HEK293 (cell line): ENCODE measurements around the gene RUFY2.

Experiments
- EGR2 ChIP-seq: fragments of 450-650 bp; formaldehyde crosslinking; IDR thresholded peaks from 2 replicates; pipeline ENCODE4 v1.5.1; 2016; ENCODE audit warnings: low read depth, missing biosample characterization, missing genetic modification characterization
- GLIS2 ChIP-seq: fragments of 450-650 bp; formaldehyde crosslinking; IDR thresholded peaks from 2 replicates; pipeline ENCODE4 v1.5.1; 2016; ENCODE audit warnings: missing biosample characterization, missing genetic modification characterization
- INSM2 ChIP-seq: fragments of 450-650 bp; formaldehyde crosslinking; IDR thresholded peaks from 2 replicates; pipeline ENCODE4 v1.5.1; 2016; ENCODE audit warnings: missing biosample characterization, missing genetic modification characterization
- KLF9 ChIP-seq: fragments of 450-650 bp; formaldehyde crosslinking; IDR thresholded peaks from 2 replicates; pipeline ENCODE4 v1.5.1; 2016; ENCODE audit warnings: missing biosample characterization, missing genetic modification characterization, low read depth
- OSR2 ChIP-seq: fragments of 450-650 bp; formaldehyde crosslinking; IDR thresholded peaks from 2 replicates; pipeline ENCODE4 v1.5.1; 2016; ENCODE audit warnings: missing biosample characterization, missing genetic modification characterization
- REST ChIP-seq: fragments of 450-650 bp; formaldehyde crosslinking; IDR thresholded peaks from 2 replicates; pipeline ENCODE4 v1.5.1; 2016; ENCODE audit warnings: missing biosample characterization, missing genetic modification characterization
- SCRT2 ChIP-seq: fragments of 450-650 bp; formaldehyde crosslinking; IDR thresholded peaks from 2 replicates; pipeline ENCODE4 v1.5.1; 2016; ENCODE audit warnings: missing biosample characterization, missing genetic modification characterization
- TRIM28 ChIP-seq: IDR thresholded peaks from 2 replicates; pipeline ENCODE4 v1.6.1; 2011; ENCODE audit warnings: low read length, control low read depth, borderline replicate concordance
- ZBTB1 ChIP-seq: fragments of 450-650 bp; formaldehyde crosslinking; IDR thresholded peaks from 2 replicates; pipeline ENCODE4 v1.5.1; 2016; ENCODE audit warnings: missing biosample characterization, missing genetic modification characterization
- ZBTB20 ChIP-seq: fragments of 450-650 bp; formaldehyde crosslinking; IDR thresholded peaks from 2 replicates; pipeline ENCODE4 v1.5.1; 2016; ENCODE audit warnings: missing biosample characterization, missing genetic modification characterization
- ZBTB21 ChIP-seq: fragments of 450-650 bp; formaldehyde crosslinking; IDR thresholded peaks from 2 replicates; pipeline ENCODE4 v1.5.1; 2017; ENCODE audit warnings: missing biosample characterization, missing genetic modification characterization
- ZBTB48 ChIP-seq: fragments of 450-650 bp; formaldehyde crosslinking; IDR thresholded peaks from 2 replicates; pipeline ENCODE4 v1.5.1; 2016; ENCODE audit warnings: missing biosample characterization, missing genetic modification characterization
- ZFP3 ChIP-seq: fragments of 450-650 bp; formaldehyde crosslinking; IDR thresholded peaks from 2 replicates; pipeline ENCODE4 v1.5.1; 2016; ENCODE audit warnings: low read depth, missing biosample characterization, missing genetic modification characterization
- ZNF133 ChIP-seq: fragments of 450-650 bp; formaldehyde crosslinking; IDR thresholded peaks from 2 replicates; pipeline ENCODE4 v1.5.1; 2016; ENCODE audit warnings: missing biosample characterization, missing genetic modification characterization
- ZNF16 ChIP-seq: fragments of 450-650 bp; formaldehyde crosslinking; IDR thresholded peaks from 2 replicates; pipeline ENCODE4 v1.5.1; 2016; ENCODE audit warnings: low read depth, missing biosample characterization, missing genetic modification characterization
- ZNF18 ChIP-seq: fragments of 450-650 bp; formaldehyde crosslinking; IDR thresholded peaks from 2 replicates; pipeline ENCODE4 v1.5.1; 2016; ENCODE audit warnings: missing biosample characterization, missing genetic modification characterization
- ZNF184 ChIP-seq: fragments of 450-650 bp; IDR thresholded peaks from 2 replicates; pipeline ENCODE4 v1.5.1; 2018; ENCODE audit warnings: missing biosample characterization, mild to moderate bottlenecking, missing genetic modification characterization
- ZNF223 ChIP-seq: fragments of 450-650 bp; formaldehyde crosslinking; IDR thresholded peaks from 2 replicates; pipeline ENCODE4 v1.5.1; 2016; ENCODE audit warnings: missing biosample characterization, missing genetic modification characterization
- ZNF335 ChIP-seq: fragments of 450-650 bp; formaldehyde crosslinking; conservative IDR thresholded peaks from 2 replicates; pipeline ENCODE4 v1.5.1; 2016; ENCODE audit warnings: missing biosample characterization, missing genetic modification characterization
- ZNF366 ChIP-seq: fragments of 450-650 bp; formaldehyde crosslinking; conservative IDR thresholded peaks from 2 replicates; pipeline ENCODE4 v1.5.1; 2016; ENCODE audit warnings: missing biosample characterization, missing genetic modification characterization
- ZNF423 ChIP-seq: fragments of 450-650 bp; formaldehyde crosslinking; IDR thresholded peaks from 2 replicates; pipeline ENCODE4 v1.5.1; 2016; ENCODE audit warnings: missing biosample characterization, missing genetic modification characterization
- ZNF449 ChIP-seq: fragments of 450-650 bp; formaldehyde crosslinking; IDR thresholded peaks from 2 replicates; pipeline ENCODE4 v1.5.1; 2017; ENCODE audit warnings: missing biosample characterization, mild to moderate bottlenecking, missing genetic modification characterization, moderate library complexity
- ZNF513 ChIP-seq: fragments of 450-650 bp; IDR thresholded peaks from 2 replicates; pipeline ENCODE4 v1.5.1; 2018; ENCODE audit warnings: missing biosample characterization, missing genetic modification characterization
- ZNF571 ChIP-seq: fragments of 450-650 bp; formaldehyde crosslinking; IDR thresholded peaks from 2 replicates; pipeline ENCODE4 v1.5.0; 2017; ENCODE audit warnings: missing biosample characterization, missing genetic modification characterization
- ZNF610 ChIP-seq: fragments of 450-650 bp; formaldehyde crosslinking; IDR thresholded peaks from 2 replicates; pipeline ENCODE4 v1.5.1; 2016; ENCODE audit warnings: missing biosample characterization, missing genetic modification characterization, borderline replicate concordance
- ZNF639 ChIP-seq: fragments of 450-650 bp; formaldehyde crosslinking; IDR thresholded peaks from 2 replicates; pipeline ENCODE4 v1.5.1; 2016; ENCODE audit warnings: missing biosample characterization, missing genetic modification characterization
- ZNF677 ChIP-seq: fragments of 450-650 bp; IDR thresholded peaks from 2 replicates; pipeline ENCODE4 v1.5.0; 2018; ENCODE audit warnings: missing biosample characterization, mild to moderate bottlenecking, missing genetic modification characterization, moderate library complexity
- ZSCAN16 ChIP-seq: fragments of 450-650 bp; formaldehyde crosslinking; IDR thresholded peaks from 2 replicates; pipeline ENCODE4 v1.5.1; 2016; ENCODE audit warnings: missing biosample characterization, missing genetic modification characterization
- ZSCAN30 ChIP-seq: fragments of 450-650 bp; IDR thresholded peaks from 2 replicates; pipeline ENCODE4 v1.5.1; 2018; ENCODE audit warnings: missing biosample characterization, mild to moderate bottlenecking, missing genetic modification characterization, moderate library complexity

Gene RUFY2

GRCh38 chr10:68331455-68332258, 75.4 kb downstream of the RUFY2 start, which contains the start of gene HNRNPH3 (continued):
- TF ChIP-seq INSM2 (tag by site-specific recombination) (peak; percentile 10; the same call in 1 of the 2 replicates), REST (tag by site-specific recombination) (no peak), ZNF449 (tag by site-specific recombination) (0 out of 2 replicates have a peak, but pooled peaks have one; percentile 13), ZBTB20 (tag by site-specific recombination) (peak; percentile 74), ZNF571 (no peak), ZBTB48 (peak; percentile 91), ZNF423 (peak; percentile 16; the same call in 1 of the 2 replicates), ZNF677 (0 out of 2 replicates have a peak, but pooled peaks have one; percentile 1), ZNF184 (tag by site-specific recombination) (0 out of 2 replicates have a peak, but pooled peaks have one; percentile 28), EGR2 (tag by site-specific recombination) (peak; percentile 88), ZSCAN16 (tag by site-specific recombination) (peak; percentile 65; the same call in 1 of the 2 replicates), ZBTB1 (tag by site-specific recombination) (peak; percentile 49; the same call in 1 of the 2 replicates), ZNF335 (tag by site-specific recombination) (peak; percentile 83), SCRT2 (tag by site-specific recombination) (no peak), ZSCAN30 (tag by site-specific recombination) (peak; percentile 60; the same call in 1 of the 2 replicates), ZNF223 (tag by site-specific recombination) (0 out of 2 replicates have a peak, but pooled peaks have one; percentile 9), ZFP3 (tag by site-specific recombination) (no peak), ZNF18 (tag by site-specific recombination) (no peak), KLF9 (tag by site-specific recombination) (peak; percentile 81; the same call in 1 of the 2 replicates), TRIM28 (peak; percentile 91; the same call in 1 of the 2 replicates), ZNF133 (tag by site-specific recombination) (no peak), ZNF513 (tag by site-specific recombination) (no peak), ZBTB21 (tag by site-specific recombination) (peak; percentile 30; the same call in 1 of the 2 replicates), GLIS2 (tag by site-specific recombination) (peak; percentile 85), ZNF639 (tag by site-specific recombination) (peak; percentile 50), ZNF16 (tag by site-specific recombination) (no peak), ZNF610 (tag by site-specific recombination) (peak; percentile 62), ZNF366 (tag by site-specific recombination) (peak; percentile 18), OSR2 (peak; percentile 94)
